Measurements from ENCODE around the gene BAIAP2.

DNA sequence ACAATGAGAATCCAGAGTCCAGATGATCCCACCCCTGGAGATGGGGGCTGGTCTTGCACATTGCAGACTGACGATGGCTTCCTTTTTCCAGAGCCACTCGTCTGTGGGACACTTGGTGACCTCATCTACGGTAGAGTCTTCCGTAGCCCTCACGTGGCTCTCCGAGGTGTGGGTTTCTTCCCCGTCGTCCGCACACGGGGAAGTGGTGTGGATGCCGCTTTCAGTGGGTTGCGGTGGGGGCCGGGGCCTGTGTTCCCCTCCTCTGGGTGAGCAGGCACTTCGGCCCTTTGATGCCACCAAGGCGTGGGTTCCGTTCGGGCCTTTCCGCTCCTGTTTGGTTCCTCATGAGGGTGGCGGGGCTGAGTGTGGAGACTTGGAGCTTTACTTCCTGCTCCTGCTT, 21.4 kb downstream of the BAIAP2 start:
- TF ChIP-seq SIN3A (IDR thresholded peaks at IDR 0.05; ENCODE audit: borderline replicate concordance, insufficient read depth, low read length), result no peak
- TF ChIP-seq TAF1 (IDR thresholded peaks at IDR 0.05; ENCODE audit: borderline replicate concordance, insufficient read depth, low read length), result no peak
- no peak; the same call in 1 of the 2 replicates for TF ChIP-seq POLR2AphosphoS5 (IDR thresholded peaks at IDR 0.05; ENCODE audit: low read depth, low read length)
- no peak for TF ChIP-seq REST (IDR thresholded peaks at IDR 0.05; ENCODE audit: insufficient read depth in 1 of 2, low read depth in 2 of 2, low read length in 2 of 2)

Measured in PFSK-1 (cell line).